Left renal pelvis (tissue), 4 donors: Measurements from ENCODE around the gene HM13. TPM values are rescaled to one million over a fixed set of nuclear protein-coding genes. Genes with fewer than 3 reads are reported as not detected.
"Not testable (repeated sequence)": the region's sequence is repeated elsewhere in the genome, so short reads cannot be mapped to it uniquely, and the experiment has no call there.

Experiments used
- DNase-seq, 4 donors: peaks; one replicate each; pipeline ENCODE4 v3.0.0-alpha.2; 2013; ENCODE audit warnings: low read depth in 4 of 4, low spot score in 3 of 4
- polyA plus RNA-seq, 4 donors: library from polyadenylated mRNA; unstranded; fragments of 120-200 nt; gene quantifications; one replicate each; pipeline ENCODE4 v1.2.1, GENCODE V29; 2013; ENCODE audit not compliant: insufficient read length in 4 of 4

Gene HM13
- polyA plus RNA-seq, 4 donors = 112 to 154 (median 134) TPM

GRCh38 chr20:31566319-31566657, 52.0 kb downstream of the HM13 start:
- DNase-seq = no peak

DNA sequence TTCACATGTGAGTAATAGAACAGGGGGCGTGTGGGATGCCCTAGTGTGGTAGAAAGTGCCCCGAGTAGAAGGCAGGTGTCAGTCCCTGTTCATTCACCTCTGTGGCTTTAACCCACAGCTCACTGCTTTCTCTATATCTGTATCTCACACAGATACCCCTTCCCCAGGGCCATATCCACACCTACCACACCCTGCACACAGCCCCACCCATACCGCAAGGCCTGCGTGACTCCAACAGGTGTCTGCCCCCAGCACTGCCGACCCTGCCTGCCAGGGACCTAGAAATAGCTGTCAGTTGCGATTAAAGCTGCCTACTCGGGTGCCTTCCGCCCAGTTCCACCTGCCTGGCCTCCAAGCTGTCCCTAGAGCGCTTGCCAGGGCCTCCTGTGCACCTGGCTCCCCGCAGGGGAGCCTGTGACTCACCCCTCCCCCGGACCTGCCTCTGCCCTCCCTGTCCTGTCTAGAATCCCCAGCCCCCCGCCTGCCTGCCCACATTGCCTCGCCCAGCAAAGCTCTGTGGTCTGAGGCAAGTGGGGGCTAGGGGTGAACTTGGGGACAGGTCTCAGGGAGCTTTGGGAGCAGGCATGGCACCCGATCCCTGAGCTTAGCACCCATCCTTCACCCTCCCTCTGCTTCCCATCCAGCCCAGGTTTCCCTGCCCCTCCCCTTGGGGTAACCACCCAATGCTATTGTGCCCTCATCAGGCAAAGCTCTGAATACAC, 52.6 kb downstream of the HM13 start:
- DNase-seq = no peak

- no peak for DNase-seq
Measured at GRCh38 chr20:31567380-31567720, 53.1 kb downstream of the HM13 start.

GRCh38 chr20:31568041-31568731, 53.9 kb downstream of the HM13 start:
- no peak for DNase-seq

GRCh38 chr20:31568773-31569162, 54.5 kb downstream of the HM13 start:
- no peak for DNase-seq

- no peak for DNase-seq
Measured at GRCh38 chr20:31569163-31570020, 55.1 kb downstream of the HM13 start.

DNA sequence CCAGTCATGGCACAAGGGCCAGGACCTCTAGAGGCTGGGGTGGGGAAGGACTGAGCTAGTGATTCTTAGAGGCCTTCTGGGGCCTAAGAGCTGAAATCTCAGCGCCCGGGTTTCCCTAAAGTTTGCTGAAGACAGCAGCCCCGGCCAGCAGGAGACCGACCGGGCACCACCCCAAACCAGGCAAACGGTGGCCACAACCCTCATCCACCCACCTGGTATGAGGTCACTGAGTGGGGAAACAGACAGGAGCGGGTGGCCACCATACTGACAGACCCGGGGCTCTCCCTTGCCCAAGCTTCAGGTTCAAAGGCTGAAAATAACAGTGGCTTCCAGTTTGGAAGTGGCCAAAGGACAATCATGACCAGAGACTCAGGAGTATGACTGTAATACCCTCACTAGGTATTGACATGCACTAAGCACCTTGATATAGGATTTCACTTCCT, 55.8 kb downstream of the HM13 start:
- DNase-seq = no peak

DNA sequence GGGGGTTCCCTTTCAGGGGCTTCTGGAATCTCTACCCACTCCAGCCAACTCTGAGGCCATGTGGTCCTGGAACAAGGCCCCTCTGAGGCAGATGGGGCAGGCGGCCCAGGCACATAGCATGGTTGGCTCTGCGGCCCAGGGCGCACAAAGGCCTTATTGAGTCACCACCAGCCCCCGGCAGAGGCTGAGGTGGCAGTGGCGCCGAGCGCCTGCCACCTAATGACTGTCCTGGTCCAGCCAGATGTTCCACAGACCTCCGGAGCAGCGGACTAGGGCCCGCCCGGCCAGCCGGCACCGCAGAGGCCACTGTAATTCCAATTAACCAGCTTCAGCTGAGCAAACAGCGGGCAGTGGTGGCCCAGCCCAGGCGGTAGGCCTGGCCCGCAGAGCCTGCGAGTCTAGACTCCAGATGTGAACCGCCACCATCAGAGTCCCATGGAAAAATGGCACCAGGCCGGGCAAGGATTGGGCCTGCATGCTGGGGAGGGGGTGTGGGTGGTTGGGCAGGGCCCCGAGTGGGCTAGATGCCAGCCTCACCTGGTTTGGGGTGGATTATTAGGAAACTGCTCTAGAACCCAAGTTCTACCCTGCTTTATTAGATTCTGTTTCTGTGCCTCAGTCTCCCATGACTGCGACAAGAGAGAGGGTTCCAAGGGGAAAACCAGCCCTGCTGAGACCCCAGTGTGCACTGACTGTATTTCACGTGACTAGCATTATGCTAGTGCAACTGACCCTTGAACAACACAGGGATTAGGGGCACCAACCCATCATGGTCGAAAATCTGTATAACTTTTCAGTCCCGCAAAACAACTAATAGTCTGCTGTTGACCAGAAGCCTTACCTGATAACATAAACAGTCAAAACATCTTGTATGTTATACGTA, 56.7 kb downstream of the HM13 start:
- no peak for DNase-seq

- no peak for DNase-seq
Measured at GRCh38 chr20:31572042-31572700, 57.9 kb downstream of the HM13 start.

DNA sequence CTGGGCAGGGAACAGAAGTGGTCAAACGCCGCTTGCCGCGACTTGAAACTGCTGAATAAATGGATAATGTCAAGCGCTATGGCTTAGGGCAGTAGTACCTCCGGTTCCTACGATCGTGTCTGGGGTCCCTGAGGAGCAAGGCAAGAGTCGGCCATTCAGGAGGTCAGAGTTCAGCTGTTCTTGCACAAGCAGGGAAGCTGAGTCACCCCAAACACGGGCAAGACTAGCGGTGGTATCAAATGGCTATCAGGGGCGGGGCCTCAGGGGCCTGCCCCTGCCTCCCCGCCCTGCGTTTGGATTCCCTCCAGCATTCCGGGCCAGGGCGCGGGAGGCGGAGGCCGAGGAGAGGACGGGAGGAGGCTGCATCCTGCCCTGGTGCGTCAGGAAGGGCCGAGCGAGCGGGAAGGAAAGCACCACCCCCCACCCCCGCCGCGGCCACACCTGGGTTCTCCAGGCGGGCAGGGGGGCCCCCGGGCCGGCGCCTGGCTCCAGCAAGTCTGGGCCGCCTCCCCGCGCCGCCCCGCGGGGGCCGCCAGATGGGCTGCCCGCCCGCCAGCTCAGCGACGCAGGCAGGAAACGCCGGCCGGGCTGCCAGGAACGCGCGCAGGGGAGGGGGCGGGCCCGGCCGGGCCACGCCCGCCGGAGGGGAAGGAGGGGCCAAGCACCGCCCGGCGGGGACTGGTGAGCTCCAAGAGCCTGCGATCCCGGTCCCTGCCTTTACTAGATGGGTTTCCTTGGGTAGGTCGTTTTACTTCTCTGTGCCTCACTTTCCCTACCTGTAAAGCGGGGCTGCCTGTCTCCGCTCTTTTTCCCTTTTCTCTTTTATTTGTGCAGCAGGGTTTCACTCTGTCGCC, 58.7 kb downstream of the HM13 start:
- DNase-seq = peak; percentile 84 to 94 (median 91)

DNA sequence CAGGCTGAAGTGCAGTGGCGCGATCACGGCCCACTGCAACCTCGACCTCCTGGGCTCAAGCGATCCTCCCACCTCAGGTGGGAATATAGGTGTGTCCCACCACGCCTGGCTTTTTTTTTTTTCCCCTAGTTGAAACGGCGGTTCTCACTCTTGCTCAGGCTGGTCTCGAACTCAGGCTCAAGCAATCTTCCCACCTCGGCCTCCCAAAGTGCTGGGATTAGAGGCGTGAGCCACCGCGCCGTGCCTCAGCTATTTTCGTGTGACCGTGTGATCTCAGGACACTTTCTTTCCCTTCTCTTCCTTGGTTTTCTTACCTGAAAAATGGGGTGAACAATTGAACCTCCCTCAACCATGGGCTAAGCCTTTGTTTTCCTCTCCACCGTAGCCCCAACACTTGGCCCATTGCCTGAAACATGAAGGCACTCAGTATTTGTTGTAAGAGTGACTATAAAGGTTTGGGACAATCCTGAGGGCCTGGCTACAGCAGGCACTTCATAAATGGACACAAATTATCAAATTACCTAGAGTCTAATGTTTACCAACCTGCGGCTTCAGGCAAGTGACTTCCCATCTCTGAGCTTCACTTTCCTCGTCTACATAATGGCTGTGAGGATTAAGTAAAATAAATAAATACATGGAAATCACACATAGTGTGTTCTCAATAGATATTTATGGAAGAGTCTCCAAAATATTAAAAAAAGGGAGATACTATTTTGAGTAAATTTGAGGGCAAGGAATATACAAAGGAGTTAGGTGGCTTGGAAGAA, 59.5 kb downstream of the HM13 start:
- DNase-seq = no peak

- not testable (repeated sequence) for DNase-seq
Measured at GRCh38 chr20:31574986-31575385, 60.7 kb downstream of the HM13 start.

GRCh38 chr20:31576751-31577150, 62.5 kb downstream of the HM13 start:
- DNase-seq = no peak

GRCh38 chr20:31577194-31577593, 63.0 kb downstream of the HM13 start:
- DNase-seq = no peak

DNA sequence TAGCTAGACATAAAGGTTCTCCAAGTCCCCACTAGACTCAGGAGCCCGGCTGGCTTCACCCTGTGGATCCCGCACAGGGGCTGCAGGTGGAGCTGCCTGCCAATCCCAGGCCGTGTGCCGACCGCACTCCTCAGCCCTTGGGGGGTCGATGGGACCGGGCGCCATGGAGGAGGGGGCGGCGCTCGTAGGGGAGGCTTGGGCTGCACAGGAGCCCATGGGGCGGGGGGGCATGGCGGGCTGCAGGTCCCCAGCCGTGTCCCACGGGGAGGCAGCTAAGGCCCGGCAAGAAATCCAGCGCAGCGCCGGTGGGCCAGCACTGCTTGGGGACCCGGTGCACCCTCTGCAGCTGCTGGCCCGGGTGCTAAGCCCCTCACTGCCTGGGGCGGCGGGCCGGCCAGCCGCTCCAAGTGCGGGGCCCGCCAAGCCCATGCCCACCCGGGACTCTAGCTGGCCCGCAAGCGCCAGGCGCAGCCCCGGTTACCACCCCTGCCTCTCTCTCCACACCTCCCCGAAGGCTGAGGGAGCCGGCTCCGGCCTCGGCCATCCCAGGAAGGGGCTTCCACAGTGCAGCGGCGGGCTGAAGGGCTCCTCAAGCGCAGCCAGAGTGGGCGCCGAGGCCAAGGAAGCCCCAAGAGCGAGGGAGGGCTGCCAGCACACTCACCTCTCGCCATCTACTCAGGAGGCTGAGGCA, 64.4 kb downstream of the HM13 start:
- DNase-seq = no peak

DNA sequence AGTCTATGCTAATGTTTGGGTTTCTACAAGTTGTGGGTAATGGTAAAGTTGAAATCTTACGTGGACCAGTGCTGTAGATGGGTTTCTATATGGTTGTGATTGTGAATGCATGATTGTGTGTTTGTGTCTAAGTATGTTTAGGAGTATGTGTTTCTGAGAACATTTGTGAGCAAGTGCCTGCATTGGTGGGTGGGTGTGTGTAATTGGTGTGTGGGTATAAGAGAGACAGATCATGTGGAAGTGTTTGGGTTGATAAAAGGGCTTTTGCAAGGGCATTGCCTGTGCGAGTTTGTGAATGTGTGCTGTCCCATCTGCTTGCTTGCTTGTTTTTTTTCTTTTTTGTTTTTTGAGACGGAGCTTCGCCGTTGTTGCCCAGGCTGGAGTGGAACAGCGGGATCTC, 65.0 kb downstream of the HM13 start:
- no peak for DNase-seq

DNA sequence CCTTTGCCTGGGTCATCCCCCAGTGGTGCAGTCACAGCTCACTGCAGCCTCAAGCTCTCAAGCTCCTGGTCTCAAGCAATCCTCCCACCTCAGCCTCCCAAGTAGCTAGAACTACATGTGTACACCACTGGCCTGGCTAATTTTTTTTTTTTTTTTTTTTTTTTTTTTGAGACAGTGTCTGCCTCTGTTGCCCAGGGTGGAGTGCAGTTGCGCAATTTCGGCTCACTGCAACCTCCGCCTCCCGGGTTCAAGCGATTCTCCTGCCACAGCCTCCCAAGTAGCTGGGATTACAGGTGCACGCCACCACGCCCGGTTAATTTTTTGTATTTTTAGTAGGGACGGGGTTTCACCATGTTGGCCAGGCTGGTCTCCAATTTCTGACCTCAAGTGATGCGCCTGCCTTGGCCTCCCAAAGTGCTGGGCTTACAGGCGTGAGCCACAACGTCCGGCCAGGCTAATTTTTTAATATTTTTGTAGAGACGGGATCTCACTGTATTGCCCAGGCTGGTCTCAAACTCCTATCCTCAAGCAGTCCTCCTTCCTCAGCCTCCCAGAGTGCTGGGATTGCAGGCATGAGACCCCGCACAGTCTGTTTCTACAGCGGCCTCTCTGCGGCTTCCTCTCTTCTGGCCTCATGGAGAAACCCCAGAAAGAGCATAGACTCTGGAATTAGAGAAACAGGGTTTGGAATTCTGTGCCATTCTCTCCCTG, 65.9 kb downstream of the HM13 start:
- DNase-seq = not testable (repeated sequence)
